D721Med (cell line): ENCODE measurements around the gene SF3B2.

Experiments used
- DNase-seq: peaks from one replicate; pipeline ENCODE4 v3.0.0; 2011; ENCODE audit warnings: low spot score; ENCODE audit not compliant: insufficient read length
- FAIRE-seq: peaks from 2 replicates; lab custom pipeline; 2011; peaks lifted over from hg19 to GRCh38; lab: Jason Lieb, UNC
- TF ChIP-seq, protein P1 (sequence below): IDR thresholded peaks from 2 replicates; pipeline ENCODE4 v1.5.1; 2012; ENCODE audit warnings: mild to moderate bottlenecking, control low read depth; ENCODE audit not compliant: insufficient read depth; ENCODE audit errors: missing control alignments

Gene SF3B2

DNA sequence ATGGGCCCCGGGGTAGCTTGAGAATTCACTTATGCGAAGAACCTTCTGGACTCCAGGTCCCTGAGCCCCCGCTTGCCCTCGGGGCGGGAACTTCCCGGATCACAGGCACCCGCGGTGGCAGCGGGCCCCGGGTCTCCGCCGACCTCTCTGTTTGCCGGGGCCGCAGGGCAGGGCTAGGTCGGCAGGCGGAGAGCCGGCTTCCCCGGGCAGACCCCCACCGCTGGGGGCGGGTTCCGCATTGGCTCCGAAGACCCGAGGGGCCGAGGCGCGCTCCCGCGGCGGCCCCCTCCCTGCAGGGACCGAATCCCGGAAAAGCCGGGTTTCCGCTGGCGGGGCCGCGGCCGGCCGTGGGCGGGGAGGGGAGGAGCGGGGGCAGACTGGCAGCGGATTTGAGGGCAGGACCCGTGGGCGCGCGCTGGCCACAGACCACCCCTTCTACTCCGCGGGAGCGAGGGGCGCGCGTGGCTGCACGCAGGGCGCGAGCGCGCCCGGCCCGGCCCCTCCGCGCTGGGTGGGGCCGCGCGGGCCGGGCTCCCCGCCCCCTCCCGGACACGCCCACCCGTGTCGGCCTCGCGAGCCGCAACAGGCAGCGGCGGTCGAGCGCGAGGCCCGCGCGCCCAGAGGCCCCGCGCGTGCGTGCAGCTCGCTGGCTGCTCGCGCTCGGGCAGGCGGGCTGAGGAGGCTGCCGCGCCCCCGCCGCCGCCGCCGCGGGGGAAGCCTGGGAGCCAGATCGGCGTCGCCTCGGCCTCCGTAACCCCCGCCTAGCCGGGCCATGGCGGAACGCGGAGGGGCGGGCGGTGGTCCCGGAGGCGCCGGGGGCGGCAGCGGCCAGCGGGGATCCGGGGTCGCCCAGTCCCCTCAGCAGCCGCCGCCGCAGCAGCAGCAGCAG lies 17.8 kb downstream of the SF3B2 start, which contains the start of gene PACS1:
Gene PACS1, plus strand, starts transcription at position 558 of the 889 bp plus-strand sequence. Its CDS starts 215 bp downstream, at position 773.
- no peak for FAIRE-seq
- TF ChIP-seq, protein P1, sequence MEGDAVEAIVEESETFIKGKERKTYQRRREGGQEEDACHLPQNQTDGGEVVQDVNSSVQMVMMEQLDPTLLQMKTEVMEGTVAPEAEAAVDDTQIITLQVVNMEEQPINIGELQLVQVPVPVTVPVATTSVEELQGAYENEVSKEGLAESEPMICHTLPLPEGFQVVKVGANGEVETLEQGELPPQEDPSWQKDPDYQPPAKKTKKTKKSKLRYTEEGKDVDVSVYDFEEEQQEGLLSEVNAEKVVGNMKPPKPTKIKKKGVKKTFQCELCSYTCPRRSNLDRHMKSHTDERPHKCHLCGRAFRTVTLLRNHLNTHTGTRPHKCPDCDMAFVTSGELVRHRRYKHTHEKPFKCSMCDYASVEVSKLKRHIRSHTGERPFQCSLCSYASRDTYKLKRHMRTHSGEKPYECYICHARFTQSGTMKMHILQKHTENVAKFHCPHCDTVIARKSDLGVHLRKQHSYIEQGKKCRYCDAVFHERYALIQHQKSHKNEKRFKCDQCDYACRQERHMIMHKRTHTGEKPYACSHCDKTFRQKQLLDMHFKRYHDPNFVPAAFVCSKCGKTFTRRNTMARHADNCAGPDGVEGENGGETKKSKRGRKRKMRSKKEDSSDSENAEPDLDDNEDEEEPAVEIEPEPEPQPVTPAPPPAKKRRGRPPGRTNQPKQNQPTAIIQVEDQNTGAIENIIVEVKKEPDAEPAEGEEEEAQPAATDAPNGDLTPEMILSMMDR = no peak
- peak; percentile 64 for DNase-seq

DNA sequence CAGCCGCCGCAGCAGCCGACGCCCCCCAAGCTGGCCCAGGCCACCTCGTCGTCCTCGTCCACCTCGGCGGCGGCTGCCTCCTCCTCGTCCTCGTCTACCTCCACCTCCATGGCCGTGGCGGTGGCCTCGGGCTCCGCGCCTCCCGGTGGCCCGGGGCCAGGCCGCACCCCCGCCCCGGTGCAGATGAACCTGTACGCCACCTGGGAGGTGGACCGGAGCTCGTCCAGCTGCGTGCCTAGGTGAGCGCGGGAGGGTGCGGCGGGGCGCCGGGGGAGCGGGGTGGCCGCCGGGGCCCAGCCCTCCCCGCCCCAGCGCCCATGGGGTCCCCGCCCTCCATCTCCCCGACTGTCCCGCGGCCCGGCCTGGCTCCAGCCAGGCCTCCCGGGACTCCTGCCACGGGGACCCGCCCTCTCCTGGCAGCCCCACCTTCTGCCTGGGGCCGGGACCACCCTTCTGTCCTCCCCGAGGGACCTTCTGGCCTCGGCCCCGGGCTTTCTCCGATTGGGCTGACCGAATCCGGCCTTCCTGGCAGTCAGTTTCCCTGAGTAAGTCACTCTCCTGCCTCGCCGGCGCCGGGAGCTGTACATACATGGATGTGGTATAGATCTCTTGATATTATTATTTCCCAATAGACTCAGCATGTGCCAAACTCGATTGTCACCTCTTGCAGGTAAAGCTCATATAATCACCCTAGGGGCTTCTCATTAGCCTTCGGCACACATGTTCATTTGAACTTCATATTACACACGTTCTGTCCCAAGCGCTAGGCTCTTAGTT lies 18.6 kb downstream of the SF3B2 start:
- FAIRE-seq = no peak
- TF ChIP-seq, protein P1 = no peak

DNA sequence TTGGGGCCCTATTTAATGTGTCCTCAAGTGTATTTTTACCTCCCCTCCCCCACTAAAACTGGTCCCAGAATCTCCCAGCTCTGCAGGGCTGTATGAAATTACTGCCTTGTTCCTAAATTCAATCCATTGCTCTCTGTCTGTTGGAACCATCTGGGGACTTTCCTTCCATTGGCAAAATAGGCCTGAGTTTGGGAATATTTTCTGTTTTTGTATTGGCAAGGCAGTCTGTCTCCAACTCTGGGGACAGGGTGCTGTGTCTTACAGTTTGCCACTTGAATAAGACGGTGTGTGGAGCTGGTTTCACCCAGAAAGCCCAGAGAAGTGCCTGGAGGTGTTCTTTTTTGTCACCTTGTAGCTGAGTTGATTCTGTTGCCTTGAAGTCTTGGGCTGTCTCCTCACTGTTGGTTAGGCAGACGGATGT lies 19.2 kb downstream of the SF3B2 start:
- FAIRE-seq (no peak), DNase-seq (no peak)
- TF ChIP-seq, protein P1 = no peak

More for the DNA sequence above, 18.6 kb downstream of the SF3B2 start:
- no peak for DNase-seq

DNA sequence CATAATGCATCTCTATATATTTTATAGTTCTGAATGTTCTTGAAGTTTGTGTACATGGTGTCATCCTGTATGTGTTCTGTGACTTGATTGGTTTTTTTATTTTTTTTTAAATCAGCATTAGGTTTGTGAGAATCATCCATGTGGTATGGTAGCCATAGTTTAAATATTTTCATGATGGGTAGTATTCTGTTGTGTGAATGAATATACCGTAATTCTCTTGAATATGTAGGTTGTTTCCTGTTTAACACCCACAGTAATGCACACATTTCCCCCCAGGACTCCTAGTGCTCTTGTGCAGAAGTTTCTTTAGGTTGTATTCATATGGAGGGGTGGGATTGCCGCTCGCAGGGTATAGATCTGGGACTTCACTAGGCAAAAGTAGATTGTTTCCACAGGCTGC lies 19.9 kb downstream of the SF3B2 start:
- TF ChIP-seq, protein P1 = no peak
- FAIRE-seq (no peak), DNase-seq (no peak)

DNA sequence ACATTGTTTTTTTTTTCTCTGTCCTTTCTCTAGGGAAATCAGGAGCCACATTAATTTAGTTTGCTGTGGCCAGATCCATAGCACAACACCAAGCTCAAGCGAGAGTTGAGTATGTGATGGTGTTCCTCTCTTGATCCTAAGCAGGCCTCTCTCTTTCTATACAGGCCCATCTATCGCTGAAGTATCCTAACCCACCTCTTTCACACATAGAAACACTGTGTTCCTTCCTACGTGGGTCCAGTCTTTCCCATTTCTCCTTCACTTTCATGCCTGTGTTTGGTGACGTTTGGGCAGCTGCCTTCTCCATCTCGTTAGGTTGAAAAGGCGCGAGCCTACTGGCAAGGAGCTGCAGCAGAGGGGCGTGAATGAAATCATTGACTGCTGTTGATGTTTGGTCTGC lies 20.4 kb downstream of the SF3B2 start:
- no peak for DNase-seq
- TF ChIP-seq, protein P1 = no peak
- no peak for FAIRE-seq

DNA sequence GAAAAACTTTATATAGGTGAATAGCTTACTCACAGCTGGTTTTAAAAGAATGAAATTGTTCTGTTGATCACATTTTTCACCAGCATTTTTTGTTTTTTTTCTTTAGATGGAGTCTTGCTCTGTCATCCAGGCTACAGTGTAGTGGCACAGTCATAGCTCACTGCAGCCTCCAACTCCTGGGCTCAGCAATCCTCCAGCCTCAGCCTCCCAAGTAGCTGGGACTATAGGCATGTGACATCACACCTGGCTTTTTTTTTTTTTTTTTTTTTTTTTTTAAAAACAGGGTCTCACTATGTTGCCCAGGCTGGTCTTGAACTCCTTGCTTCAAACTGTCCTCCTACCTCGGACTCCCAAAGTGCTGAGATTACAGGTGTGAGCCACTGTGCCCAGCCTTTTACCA lies 21.5 kb downstream of the SF3B2 start:
- TF ChIP-seq, protein P1 = no peak
- FAIRE-seq (no peak), DNase-seq (no peak)

DNA sequence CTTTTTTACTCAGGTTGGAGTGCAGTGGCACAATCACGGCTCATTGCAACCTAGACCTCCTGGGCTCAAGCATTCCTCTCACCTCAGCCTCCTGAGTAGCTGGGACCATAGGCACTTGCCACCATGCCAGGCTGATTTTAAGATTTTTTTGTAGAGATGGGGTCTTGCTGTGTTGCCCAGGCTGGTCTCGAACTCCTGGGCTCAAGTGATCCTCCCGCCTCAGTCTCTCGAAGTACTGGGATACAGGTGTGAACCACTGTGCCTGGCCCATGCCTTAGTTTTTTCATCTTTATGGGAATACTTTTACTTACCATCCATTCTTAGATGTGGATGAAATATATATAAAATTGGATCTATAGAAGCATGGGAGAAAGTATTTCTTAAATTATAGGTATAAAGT lies 23.1 kb downstream of the SF3B2 start:
- no peak for FAIRE-seq
- no peak for DNase-seq
- TF ChIP-seq, protein P1 = no peak
